Upper lobe of left lung (tissue), 4 donors: Measurements from ENCODE around the gene TCEA3.

ENCODE experiments used
- POLR2AphosphoS5 ChIP-seq, 2 donors: sonication (generic); formaldehyde crosslinking; IDR thresholded peaks; one replicate each; pipeline ENCODE4 v1.5.1; 2017; ENCODE audit warnings: antibody characterized with exemption in 2 of 2
- TF ChIP-seq, protein P1 (sequence below), 6 experiments: fragments of 450-650 bp in 4 of 6; fragments of 200-600 bp in 2 of 6; sonication (generic) in 2 of 6; IDR thresholded peaks; one replicate each; pipeline ENCODE4 v1.5.1; 2016 to 2019; ENCODE audit warnings: antibody characterized with exemption in 6 of 6

DNA sequence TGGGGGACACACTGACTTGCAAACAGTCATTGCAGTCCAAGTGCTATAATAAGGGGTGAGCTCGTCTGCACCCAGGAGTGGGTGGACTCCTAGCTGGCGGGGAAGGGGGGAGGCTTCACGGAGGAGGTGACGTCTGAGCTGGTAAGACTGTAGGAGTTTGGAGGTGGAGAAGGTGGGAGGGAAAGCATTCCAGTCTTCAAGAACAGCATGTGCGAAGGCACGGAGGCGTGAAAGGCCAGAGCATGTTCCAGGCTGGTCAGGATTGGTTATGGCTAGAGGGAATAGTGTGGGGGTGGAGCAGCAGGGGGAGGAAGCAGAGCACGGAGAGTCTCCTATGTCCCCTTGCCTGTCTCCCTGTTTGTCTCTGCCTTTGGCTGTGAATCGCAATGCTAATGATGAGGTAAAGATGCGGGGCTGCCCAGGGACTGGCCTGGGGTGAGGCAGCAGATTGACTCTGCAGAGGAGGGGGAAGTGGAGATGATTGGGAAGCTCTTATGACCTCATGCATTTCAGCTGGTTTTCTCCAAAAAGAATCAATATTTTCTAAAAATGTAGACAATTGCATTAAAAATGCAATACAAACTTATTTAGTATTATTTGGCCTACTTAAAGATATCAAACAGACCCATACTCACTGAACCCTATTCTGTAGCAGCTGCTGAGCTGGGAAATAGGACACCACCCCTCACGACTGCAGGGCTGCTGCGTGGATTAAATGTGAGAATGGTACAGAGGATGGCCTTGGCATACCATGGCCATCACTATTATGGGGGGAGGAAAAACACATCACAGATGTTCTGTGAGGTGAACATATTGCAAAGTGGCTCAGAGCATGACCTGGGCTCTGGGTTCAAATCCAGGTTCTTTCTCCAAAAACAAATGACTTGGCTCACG is 52.3 kb downstream of the TCEA3 start:
- TF ChIP-seq, protein P1, sequence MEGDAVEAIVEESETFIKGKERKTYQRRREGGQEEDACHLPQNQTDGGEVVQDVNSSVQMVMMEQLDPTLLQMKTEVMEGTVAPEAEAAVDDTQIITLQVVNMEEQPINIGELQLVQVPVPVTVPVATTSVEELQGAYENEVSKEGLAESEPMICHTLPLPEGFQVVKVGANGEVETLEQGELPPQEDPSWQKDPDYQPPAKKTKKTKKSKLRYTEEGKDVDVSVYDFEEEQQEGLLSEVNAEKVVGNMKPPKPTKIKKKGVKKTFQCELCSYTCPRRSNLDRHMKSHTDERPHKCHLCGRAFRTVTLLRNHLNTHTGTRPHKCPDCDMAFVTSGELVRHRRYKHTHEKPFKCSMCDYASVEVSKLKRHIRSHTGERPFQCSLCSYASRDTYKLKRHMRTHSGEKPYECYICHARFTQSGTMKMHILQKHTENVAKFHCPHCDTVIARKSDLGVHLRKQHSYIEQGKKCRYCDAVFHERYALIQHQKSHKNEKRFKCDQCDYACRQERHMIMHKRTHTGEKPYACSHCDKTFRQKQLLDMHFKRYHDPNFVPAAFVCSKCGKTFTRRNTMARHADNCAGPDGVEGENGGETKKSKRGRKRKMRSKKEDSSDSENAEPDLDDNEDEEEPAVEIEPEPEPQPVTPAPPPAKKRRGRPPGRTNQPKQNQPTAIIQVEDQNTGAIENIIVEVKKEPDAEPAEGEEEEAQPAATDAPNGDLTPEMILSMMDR (IDR thresholded peaks at IDR 0.05): no peak
- TF ChIP-seq POLR2AphosphoS5 (IDR thresholded peaks at IDR 0.05): no peak
